Neural progenitor cell (in vitro differentiated cells): ENCODE results near the gene CHST8. TPM values are rescaled to one million over a fixed set of nuclear protein-coding genes. Genes with fewer than 3 reads are reported as not detected.

Experiments
- DNase-seq: peaks from one replicate; pipeline ENCODE4 v3.0.0-alpha.2; 2016; ENCODE audit warnings: low spot score
- H2AFZ ChIP-seq: fragments of 200-600 bp; sonication (generic); replicated peaks from 2 replicates; pipeline ENCODE4 v1.6.1; 2016; ENCODE audit warnings: antibody characterized with exemption
- H3F3A ChIP-seq: fragments of 200-600 bp; sonication (generic); 2 replicates; pipeline ENCODE4 v1.6.1; 2016; ENCODE audit warnings: antibody characterized with exemption, low read depth
- H3K27ac ChIP-seq: fragments of 200-600 bp; sonication (generic); 2 replicates; pipeline ENCODE4 v1.5.1; 2016; ENCODE audit warnings: mild to moderate bottlenecking
- H3K27me3 ChIP-seq: fragments of 200-600 bp; sonication (generic); 2 replicates; pipeline ENCODE4 v1.6.1; 2016; ENCODE audit warnings: mild to moderate bottlenecking, moderate library complexity
- H3K36me3 ChIP-seq: fragments of 200-600 bp; sonication (generic); 2 replicates; pipeline ENCODE4 v1.5.1; 2016
- H3K4me1 ChIP-seq: fragments of 200-600 bp; sonication (generic); 2 replicates; pipeline ENCODE4 v1.6.1; 2016; ENCODE audit warnings: mixed run types
- H3K4me2 ChIP-seq: fragments of 200-600 bp; sonication (generic); 2 replicates; pipeline ENCODE4 v1.6.1; 2016
- H3K4me3 ChIP-seq: fragments of 200-600 bp; sonication (generic); 2 replicates; pipeline ENCODE4 v1.5.1; 2016
- H3K79me2 ChIP-seq: fragments of 200-600 bp; sonication (generic); 2 replicates; pipeline ENCODE4 v1.6.1; 2016; ENCODE audit warnings: low read depth
- H3K9ac ChIP-seq: fragments of 200-600 bp; sonication (generic); 2 replicates; pipeline ENCODE4 v1.6.1; 2016
- H3K9me3 ChIP-seq: fragments of 200-600 bp; sonication (generic); 2 replicates; pipeline ENCODE4 v1.5.1; 2016; ENCODE audit warnings: low read depth
- H4K20me1 ChIP-seq: fragments of 200-600 bp; sonication (generic); 2 replicates; pipeline ENCODE4 v1.6.1; 2016; ENCODE audit warnings: low read depth
- H3K27ac Mint-ChIP-seq: 3 replicates; pipeline ENCODE4 v1.8.0; 2021; ENCODE audit warnings: mixed read lengths
- H3K27me3 Mint-ChIP-seq: 2 replicates; pipeline ENCODE4 v1.8.0; 2022; ENCODE audit warnings: low read depth, mild to moderate bottlenecking, inconsistent platforms, moderate library complexity, mixed read lengths; ENCODE audit not compliant: insufficient read depth
- H3K36me3 Mint-ChIP-seq: 3 replicates; pipeline ENCODE4 v1.8.0; 2021; ENCODE audit warnings: mixed read lengths
- H3K4me1 Mint-ChIP-seq: 3 replicates; pipeline ENCODE4 v1.8.0; 2021; ENCODE audit warnings: mixed read lengths
- H3K4me3 Mint-ChIP-seq: 3 replicates; pipeline ENCODE4 v1.8.0; 2021; ENCODE audit warnings: mild to moderate bottlenecking, moderate library complexity, mixed read lengths
- H3K9me3 Mint-ChIP-seq: 3 replicates; pipeline ENCODE4 v1.8.0; 2020; ENCODE audit warnings: mixed read lengths
- CTCF ChIP-seq: fragments of 200-600 bp; sonication (generic); IDR thresholded peaks from 2 replicates; pipeline ENCODE4 v1.5.1; 2017; ENCODE audit warnings: antibody characterized with exemption, mild to moderate bottlenecking
- EZH2 ChIP-seq: fragments of 200-600 bp; sonication (generic); IDR thresholded peaks from 2 replicates; pipeline ENCODE4 v1.6.1; 2017; ENCODE audit warnings: antibody characterized with exemption, mild to moderate bottlenecking, moderate library complexity
- EZH2phosphoT487 ChIP-seq: fragments of 200-600 bp; sonication (generic); IDR thresholded peaks from 2 replicates; pipeline ENCODE4 v1.6.1; 2017; ENCODE audit warnings: antibody characterized with exemption
- total RNA-seq: library from RNA; depleted of rRNA; stranded (reverse); fragments of >200 nt; gene quantifications from 2 replicates; pipeline ENCODE4 v1.2.3, GENCODE V29; 2015; ENCODE audit warnings: low replicate concordance

Gene CHST8
- total RNA-seq, 1 donor from 2014 or later = 0.92 TPM

DNA sequence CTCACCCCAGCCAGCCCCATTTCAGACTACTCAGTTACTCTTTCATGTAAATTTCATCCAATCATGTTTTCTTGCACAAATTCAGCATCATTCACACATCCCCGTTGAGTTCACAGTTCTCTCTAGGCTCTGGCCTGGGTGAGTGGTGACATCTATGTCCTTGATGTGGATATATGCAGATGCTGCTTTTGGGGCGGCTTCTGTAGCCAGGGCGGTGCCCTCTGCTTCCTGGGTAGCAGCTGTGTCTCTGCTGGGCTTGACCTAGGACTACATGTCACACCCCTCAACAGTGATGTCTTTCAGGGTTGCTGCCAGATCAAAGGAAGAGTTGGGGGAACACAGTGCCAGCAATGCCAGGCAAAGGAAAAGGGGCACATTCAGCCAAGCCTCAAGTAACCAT, 106.4 kb downstream of the CHST8 start:
- no peak overlapping the region for H3K27ac ChIP-seq
- TF ChIP-seq EZH2 (no peak), CTCF (no peak), EZH2phosphoT487 (no peak)
- H3K9me3 ChIP-seq = no peaks in the 10 kb centered on the region
- no peaks in the 10 kb centered on the region for H3K9me3 Mint-ChIP-seq
- peaks cover 8% of the 10 kb centered on the region for H3K27me3 Mint-ChIP-seq
- H3K4me3 ChIP-seq = no peak overlapping the region
- peaks cover 5% of the 10 kb centered on the region for H3K4me1 Mint-ChIP-seq
- no peak overlapping the region for H3K4me2 ChIP-seq
- H3K27ac Mint-ChIP-seq = no peak overlapping the region
- H3K4me3 Mint-ChIP-seq = no peak overlapping the region
- no peaks in the 10 kb centered on the region for H3K27me3 ChIP-seq
- H3F3A ChIP-seq = no peaks in the 10 kb centered on the region
- H3K79me2 ChIP-seq = no peaks in the 10 kb centered on the region
- H4K20me1 ChIP-seq = no peaks in the 10 kb centered on the region
- DNase-seq = no peak
- no peak overlapping the region for H3K9ac ChIP-seq
- H3K4me1 ChIP-seq = no peaks in the 10 kb centered on the region
- H2AFZ ChIP-seq = no peak overlapping the region
- no peaks in the 10 kb centered on the region for H3K36me3 ChIP-seq
- H3K36me3 Mint-ChIP-seq = no peaks in the 10 kb centered on the region

DNA sequence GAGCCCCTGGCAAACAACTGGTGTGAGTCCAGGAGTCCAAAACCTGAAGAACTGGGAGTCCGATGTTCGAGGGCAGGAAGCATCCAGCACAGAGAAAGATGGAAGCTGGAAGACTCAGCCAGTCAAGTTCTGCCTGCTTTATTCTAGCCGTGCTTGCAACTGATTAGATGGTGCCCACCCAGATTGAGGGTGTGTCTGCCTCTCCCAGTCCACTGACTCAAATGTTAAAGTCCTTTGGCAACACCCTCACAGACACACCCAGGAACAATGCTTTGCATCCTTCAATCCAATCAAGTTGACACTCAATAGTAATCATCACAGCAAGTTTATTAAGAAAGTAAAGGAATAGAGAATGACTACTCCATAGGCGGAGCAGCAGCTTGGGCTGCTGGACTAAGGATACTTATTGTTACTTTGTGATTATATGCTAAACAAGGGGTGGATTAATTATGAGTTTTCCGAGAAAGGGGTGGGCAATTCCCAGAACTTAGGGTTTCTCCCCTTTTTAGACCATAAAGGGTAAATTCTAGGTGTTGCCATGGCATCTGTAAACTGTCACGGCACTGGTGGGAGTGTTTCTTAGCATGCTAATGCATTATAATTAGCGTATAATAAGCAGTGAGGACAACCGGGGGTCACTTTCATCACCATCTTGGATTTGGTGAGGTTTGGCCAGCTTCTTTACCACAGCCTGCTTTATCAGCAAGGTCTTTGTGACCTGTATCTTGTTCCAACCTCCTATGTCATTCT, 109.3 kb downstream of the CHST8 start:
- Histone ChIP-seq H2AFZ (no peak overlapping the region), H3K79me2 (no peaks in the 10 kb centered on the region), H3K9ac (no peak overlapping the region), H3F3A (no peaks in the 10 kb centered on the region), H3K4me2 (no peak overlapping the region), H3K36me3 (no peaks in the 10 kb centered on the region), H3K27me3 (no peaks in the 10 kb centered on the region), H3K4me3 (no peak overlapping the region), H3K4me1 (no peaks in the 10 kb centered on the region), H3K27ac (no peak overlapping the region), H3K9me3 (no peaks in the 10 kb centered on the region), H4K20me1 (no peaks in the 10 kb centered on the region)
- H3K4me1 Mint-ChIP-seq = peaks cover 5% of the 10 kb centered on the region
- no peaks in the 10 kb centered on the region for H3K36me3 Mint-ChIP-seq
- no peak for TF ChIP-seq CTCF
- TF ChIP-seq EZH2 = no peak
- no peak for TF ChIP-seq EZH2phosphoT487
- H3K27me3 Mint-ChIP-seq = peaks cover 8% of the 10 kb centered on the region
- DNase-seq = no peak
- no peak overlapping the region for H3K27ac Mint-ChIP-seq
- no peaks in the 10 kb centered on the region for H3K9me3 Mint-ChIP-seq
- H3K4me3 Mint-ChIP-seq = no peak overlapping the region

- no peak overlapping the region for H2AFZ ChIP-seq
- H3K9me3 ChIP-seq = no peaks in the 10 kb centered on the region
- H3K4me1 Mint-ChIP-seq = peaks cover 5% of the 10 kb centered on the region
- H3K79me2 ChIP-seq = no peaks in the 10 kb centered on the region
- no peak overlapping the region for H3K4me3 Mint-ChIP-seq
- H3K36me3 Mint-ChIP-seq = no peaks in the 10 kb centered on the region
- no peaks in the 10 kb centered on the region for H3K9me3 Mint-ChIP-seq
- TF ChIP-seq CTCF (no peak), EZH2 (no peak), EZH2phosphoT487 (no peak)
- H3K36me3 ChIP-seq = no peaks in the 10 kb centered on the region
- H3K27ac Mint-ChIP-seq = no peak overlapping the region
- H3K4me1 ChIP-seq = no peaks in the 10 kb centered on the region
- no peak overlapping the region for H3K27ac ChIP-seq
- H4K20me1 ChIP-seq = no peaks in the 10 kb centered on the region
- H3K4me3 ChIP-seq = no peak overlapping the region
- DNase-seq = no peak
- no peaks in the 10 kb centered on the region for H3K27me3 ChIP-seq
- peaks cover 9% of the 10 kb centered on the region for H3K27me3 Mint-ChIP-seq
- no peaks in the 10 kb centered on the region for H3F3A ChIP-seq
- no peak overlapping the region for H3K9ac ChIP-seq
- H3K4me2 ChIP-seq = no peak overlapping the region
Measured at GRCh38 chr19:33731881-33732280, 110.1 kb downstream of the CHST8 start.
